HG03575 (cell line): ENCODE results near the gene ENPP7.
"Not testable (repeated sequence)": the region's sequence is repeated elsewhere in the genome, so short reads cannot be mapped to it uniquely, and the experiment has no call there.

Experiments
- ATAC-seq: cut with Tn5 transposase; IDR thresholded peaks from one replicate; pipeline ENCODE4 v1.9.1; 2021; ENCODE audit not compliant: unreplicated experiment, insufficient number of reproducible peaks, low FRiP score; ENCODE audit errors: extremely low read depth

Gene ENPP7

GRCh38 chr17:79769570-79770506 lies 39.1 kb downstream of the ENPP7 start:
- ATAC-seq = no peak

- ATAC-seq = no peak
These were observed 40.5 kb downstream of the ENPP7 start for GRCh38 chr17:79771276-79771675.

- ATAC-seq = not testable (repeated sequence)
These were observed 42.0 kb downstream of the ENPP7 start for GRCh38 chr17:79772726-79773125.

- ATAC-seq = no peak
These were observed 43.8 kb downstream of the ENPP7 start for GRCh38 chr17:79774561-79774975.

GRCh38 chr17:79775632-79776031 lies 44.9 kb downstream of the ENPP7 start:
- ATAC-seq = no peak

GRCh38 chr17:79776376-79777119 lies 45.8 kb downstream of the ENPP7 start:
- no peak for ATAC-seq

- no peak for ATAC-seq
These were observed 46.6 kb downstream of the ENPP7 start for GRCh38 chr17:79777120-79777893.

GRCh38 chr17:79777894-79778503 lies 47.3 kb downstream of the ENPP7 start, which contains the start of gene CBX2:
Gene CBX2 (plus strand): TSS chr17:79778148. CDS start chr17:79778236, 88 bp downstream.
- no peak for ATAC-seq

GRCh38 chr17:79778504-79779083 lies 47.9 kb downstream of the ENPP7 start:
- ATAC-seq = no peak

- ATAC-seq = no peak
These were observed 48.4 kb downstream of the ENPP7 start for GRCh38 chr17:79779084-79779529.

- no peak for ATAC-seq
These were observed 49.1 kb downstream of the ENPP7 start for GRCh38 chr17:79779661-79780365.

GRCh38 chr17:79781012-79781650 lies 50.4 kb downstream of the ENPP7 start:
- no peak for ATAC-seq

GRCh38 chr17:79781736-79782575 lies 51.2 kb downstream of the ENPP7 start:
- no peak for ATAC-seq

- ATAC-seq = no peak
These were observed 53.1 kb downstream of the ENPP7 start for GRCh38 chr17:79783891-79784290.

GRCh38 chr17:79784353-79785016 lies 53.7 kb downstream of the ENPP7 start:
- ATAC-seq = no peak
